Eye (tissue), 1 donor: Measurements from ENCODE around the gene RALB.
"Not testable (repeated sequence)": the region's sequence is repeated elsewhere in the genome, so short reads cannot be mapped to it uniquely, and the experiment has no call there.

Experiments
- DNase-seq: peaks from one replicate; pipeline ENCODE4 v3.0.0-alpha.2; 2015

Gene RALB

DNA sequence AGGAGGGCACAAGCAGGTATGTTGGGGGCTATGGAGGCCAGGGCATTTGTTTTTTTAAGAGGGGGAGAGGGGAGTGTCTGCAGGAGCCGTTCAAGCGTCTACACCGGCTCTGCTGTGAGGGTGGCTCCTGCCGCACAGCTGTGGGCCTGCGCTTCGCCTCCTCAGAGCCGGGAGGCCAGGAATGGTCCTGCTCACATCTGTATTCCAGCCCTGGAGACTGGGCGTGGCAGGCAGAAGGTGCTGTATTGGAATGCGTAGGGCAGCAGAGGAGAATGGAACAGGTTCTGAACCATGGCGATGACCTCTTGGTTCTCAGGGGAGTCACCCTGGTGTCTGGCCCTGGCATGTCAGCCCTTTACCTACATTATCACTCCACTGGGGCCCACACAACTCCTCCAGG is 66.5 kb downstream of the RALB start:
- no peak for DNase-seq

DNA sequence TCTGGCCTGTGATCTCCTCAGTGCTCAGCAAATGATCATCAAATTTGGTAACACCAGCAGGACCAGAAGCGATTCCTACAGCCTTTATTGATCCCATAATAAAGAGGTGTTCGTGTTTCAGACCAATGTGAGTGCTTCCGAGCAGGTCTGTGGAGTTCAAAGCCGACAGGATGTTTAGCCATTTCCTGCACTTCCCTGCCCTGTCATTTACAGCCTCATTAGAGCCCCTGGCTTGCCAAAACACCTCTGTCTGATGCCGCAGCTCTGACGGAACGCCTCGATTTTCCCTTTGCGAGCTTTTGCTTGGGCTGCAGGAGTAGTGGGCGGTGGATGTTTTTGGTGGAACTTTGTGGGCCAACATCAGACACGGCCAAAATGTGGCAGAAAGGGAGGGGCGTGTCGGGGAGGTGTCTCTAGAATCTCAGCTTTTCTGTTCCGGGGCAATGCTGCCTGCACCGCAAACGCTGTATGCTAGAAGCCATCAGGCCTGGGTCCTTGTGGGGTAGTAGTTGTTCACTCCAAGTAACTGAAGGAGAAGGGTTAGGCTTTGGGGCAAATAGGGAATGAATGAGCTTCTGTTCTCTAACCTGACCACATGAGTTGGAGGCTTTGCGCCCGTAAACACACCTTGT is 67.2 kb downstream of the RALB start:
- no peak for DNase-seq

DNA sequence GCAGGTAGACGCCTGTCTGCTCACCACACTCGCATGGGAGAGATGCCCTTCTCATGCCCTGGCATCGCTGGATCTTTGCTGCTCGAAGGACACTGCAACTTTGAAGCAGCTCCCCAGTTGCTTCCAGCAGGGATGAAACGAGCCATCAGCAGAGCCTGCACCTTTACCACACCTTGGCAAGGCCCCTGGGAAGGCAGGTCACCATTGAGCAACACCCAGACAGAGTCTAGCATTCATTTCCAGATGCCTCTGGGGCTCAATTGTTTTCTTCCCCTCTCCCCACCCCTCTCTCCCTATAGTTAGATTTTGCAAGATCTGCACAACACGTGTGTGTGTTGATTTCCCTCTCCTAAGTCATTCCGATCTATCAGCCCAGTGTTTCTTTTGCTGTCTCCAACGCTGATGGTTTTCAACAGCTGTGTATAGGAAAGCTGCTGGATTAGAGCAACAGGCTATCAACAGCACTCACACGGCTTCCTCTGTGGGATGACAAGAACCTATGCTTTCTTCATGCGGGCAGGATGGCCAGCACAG is 67.7 kb downstream of the RALB start:
- peak; percentile 30 for DNase-seq

DNA sequence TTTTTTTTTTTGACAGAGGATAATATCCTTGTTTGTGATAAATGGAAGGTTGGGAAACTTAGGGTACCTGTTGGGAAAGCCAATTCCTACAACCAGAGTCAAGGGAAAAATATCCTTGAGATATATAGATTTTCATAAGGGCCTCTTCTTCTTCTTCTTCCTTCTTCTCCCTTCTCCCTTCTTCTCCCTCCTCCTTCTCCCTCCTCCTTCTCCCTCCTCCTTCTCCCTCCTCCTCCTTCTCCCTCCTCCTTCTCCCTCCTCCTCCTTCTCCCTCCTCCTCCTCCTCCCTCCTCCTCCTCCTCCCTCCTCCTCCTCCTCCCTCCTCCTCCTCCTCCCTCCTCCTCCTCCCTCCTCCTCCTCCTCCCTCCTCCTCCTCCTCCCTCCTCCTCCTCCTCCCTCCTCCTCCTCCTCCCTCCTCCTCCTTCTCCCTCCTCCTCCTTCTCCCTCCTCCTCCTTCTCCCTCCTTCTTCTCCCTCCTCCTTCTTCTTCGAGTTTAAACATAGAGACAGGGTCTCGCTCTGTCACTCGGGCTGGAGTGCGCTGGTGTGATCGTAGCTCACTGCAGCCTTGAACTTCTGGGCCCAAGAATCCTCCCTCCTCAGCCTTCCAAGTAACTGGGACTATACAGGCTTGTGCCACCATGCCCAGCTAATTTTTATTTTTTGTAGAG is 68.4 kb downstream of the RALB start:
- not testable (repeated sequence) for DNase-seq

DNA sequence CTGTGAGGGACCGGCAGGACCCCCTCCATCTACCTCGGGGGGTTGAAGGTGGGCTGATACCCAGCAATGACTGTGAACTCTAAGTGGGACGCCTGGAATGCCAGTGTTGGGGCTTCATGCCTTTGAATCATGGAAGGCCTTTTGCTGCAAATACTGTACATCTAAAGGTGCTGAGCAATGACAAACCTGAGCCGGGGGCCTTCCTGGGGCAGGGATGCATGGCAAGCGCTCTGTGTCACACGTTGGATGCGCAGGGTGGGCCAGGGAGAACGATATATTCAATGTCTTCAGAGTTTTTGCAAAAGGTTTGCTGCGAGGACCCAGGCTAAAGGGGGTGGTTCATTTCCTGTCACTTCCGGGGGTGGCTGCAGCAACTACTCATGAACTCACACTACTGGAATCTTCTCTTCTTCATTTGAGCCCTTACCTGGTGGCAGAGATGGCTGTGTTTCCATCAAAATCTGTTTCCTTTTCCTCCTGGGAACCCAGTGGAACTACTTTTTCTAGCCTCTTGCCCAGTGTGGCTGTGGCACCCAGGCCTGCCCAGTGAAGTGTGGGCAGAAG is 69.2 kb downstream of the RALB start:
- DNase-seq = no peak

DNA sequence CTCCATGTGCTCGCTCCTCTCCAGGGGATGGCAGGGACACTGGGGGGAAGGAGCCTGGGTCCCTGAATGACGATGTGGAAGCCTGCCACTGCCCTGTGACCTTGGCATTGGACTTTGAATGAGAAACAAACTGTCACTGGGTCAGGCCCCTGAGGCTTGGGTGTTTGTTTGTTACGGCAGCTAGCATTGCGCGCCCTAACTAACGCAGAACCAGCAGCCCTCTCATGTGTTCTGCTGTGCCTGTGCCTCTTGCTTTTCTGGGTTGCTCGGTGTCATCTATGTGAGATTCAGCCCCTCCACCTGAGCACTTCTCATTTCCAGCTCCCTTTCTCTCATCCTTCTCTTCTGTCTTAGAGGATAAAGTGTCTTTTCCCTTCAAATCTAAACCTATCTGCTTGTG is 69.7 kb downstream of the RALB start:
- no peak for DNase-seq

DNA sequence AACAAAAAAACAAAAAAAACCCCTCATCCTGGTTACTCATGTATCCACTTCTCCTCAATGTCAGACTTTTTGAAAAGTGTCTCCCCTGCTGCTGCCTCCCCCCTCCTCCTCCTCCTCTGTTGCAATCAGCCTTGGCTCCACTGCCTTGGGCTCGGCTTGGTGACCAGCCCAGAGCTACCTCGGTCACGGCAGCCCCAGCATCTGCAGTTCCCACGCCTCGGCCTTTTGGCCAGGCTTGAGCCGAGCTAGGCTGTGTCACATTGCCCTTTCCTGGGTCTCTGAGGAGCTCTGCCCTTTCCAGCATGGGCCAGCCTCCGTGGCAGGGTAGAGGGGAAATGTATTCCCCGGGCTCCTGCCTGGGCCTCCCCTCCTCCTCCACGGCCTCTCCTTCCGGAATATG is 70.6 kb downstream of the RALB start:
- DNase-seq = no peak

DNA sequence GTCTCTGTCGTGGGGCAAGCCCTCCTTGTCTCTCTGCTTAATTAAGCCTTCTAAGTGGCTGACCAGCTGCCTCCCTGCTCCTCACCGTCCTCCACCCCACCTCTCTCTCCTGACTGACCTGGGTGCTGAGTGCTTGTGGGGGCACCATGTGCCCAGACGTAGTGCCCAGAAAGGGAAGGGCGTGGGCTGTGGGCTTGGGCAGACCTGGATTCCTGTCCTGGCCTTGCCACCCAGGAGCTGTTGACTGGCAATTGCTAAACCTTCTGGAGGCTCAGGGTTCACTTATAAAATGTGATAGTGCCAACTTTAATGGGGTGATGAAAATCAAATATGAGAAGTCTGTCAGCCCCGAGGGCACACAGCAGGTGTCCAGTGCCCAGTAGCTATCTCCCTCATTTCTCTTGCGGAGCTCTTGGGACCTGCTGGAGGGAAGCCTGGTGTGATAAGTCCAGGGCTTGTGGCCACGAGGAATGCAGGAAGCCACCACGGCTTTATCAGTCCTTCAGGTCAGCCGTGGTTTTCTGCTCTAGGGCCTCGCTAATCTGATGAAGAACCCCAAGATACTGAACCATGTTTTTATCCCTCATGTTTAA is 71.3 kb downstream of the RALB start:
- DNase-seq = no peak

DNA sequence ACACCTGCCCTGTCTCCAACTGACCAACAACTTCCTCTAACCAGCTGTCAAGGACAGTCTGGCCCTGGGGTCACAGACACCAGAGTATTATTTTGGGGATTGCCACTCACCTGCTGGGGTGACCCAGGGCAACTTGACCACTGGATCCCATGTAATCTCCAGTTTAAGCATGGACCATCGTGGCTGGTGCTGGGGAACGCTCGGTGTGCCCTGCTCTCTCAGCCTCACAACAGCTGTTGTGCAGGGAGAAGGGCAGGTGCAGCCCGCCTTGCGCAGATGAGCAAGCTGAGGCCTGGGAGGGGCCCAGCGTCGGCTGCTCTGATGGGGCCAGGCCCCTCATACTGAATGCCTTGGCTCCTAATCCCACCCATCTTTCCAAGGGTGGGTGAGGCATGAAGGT is 72.3 kb downstream of the RALB start:
- DNase-seq = no peak

DNA sequence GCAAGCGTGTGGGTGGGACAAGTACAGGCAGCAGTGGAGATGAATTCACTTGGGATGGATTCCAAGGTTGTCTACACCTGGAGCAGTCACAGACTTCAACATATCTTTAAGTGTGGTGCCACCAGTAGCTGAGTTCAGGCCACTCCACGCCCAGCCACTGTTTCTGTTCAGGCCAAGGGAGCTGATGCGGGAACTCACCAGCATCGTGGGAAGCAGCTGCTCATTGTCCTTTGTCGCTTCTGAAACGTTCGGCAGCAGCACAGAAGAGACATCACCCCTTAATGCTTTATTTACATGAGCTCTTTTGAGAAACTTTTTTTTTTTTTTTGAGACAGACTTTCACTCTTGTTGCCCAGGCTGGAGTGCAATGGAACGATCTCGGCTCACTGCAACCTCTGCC is 73.4 kb downstream of the RALB start:
- DNase-seq = no peak

DNA sequence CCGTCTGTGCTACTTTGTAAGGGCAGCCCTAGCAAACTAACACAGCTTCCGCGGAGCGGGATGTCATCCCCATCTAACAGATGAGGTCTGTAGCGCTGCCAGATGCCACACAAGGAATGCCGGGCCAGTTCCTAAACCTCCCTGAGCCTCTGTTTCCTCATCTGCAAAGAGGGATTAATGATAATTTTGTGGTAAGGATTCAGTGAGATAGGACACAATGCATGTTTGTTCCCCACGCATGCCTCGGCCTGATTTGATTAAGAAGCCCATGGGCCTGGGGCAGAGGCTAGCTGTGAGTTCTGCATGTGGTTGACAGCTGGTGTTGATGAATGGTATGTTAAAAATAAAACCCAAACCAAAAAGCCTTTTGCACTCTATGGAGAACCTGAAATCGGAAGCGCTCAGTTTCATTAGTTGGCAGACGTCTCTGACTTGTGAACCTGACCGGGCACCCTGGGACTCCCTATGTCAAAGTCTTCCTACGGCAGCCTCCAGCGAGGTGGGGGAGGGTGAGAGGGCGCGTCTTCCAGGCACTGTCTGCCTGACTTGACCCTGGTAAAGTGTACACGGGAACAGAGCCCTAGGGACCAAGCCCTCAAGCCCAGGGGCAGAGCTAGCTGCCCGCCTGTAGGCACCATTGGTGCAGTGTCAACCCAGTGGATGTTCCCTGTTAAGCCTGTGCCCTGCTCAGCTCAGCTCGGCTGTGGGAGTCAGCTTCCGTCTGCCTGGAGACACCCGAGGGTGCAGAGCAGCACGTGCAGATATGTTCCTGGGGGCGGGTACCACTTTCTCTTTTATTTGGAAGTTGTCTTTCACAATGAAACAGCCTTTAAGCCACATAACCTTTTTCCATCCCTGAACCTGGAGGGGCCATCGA is 78.5 kb downstream of the RALB start:
- DNase-seq = no peak

DNA sequence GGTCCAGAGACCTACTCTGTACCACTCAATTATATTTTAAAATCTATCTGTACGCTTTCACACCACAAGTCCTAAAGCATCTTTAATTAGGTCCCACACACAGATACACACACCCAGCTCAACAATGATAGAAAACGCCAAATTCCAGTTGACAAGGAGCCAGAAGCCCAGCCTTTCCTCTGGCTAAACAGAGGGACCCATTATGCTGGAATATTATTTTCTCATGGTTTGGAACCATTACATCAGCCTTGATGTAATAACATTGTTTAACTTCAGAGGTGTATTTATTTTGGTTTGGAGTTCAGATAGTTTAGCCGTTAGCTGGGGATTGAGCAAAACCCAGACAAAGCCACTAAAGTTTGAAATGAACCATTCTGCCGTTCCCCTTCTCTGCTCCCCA is 79.3 kb downstream of the RALB start:
- peak; percentile 39 for DNase-seq

DNA sequence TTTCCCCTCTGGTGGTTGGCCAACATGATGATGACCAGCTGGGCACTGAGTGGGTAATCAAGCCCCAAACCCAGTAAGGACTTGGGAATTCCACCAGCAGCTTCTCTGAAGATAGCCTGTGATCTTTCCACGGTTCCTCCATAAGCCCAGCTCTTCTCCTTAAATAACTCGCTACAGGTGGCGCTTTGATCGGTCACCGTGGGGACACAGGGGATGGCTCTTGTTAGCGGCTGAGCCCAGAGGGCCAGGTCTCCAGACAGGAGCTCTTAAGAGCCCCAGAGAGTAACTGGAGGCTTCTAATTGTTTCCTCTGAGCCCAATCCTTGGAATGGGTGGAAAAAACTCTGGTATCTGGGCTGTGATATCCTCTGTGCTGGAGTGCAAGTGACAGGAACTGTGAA is 79.7 kb downstream of the RALB start:
- DNase-seq = no peak

DNA sequence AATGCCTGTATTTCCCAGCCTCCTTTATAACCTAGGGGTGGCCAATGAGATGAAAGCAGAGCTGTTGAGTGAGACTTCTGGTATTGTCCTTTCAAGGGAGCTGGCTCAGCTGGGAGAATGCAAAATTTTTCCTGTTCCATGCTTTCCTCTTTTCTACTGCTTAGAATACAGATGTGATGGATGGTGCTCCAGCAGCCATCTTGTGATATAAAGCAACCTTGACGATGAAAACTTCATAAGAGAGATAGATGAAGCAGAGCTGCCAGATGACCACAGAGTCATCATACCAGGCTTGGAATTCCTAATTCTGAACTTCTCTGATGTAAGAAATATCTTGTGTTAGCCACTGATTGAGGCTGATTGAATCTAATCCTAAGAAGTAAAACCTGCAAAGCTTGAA is 81.4 kb downstream of the RALB start:
- DNase-seq = no peak

DNA sequence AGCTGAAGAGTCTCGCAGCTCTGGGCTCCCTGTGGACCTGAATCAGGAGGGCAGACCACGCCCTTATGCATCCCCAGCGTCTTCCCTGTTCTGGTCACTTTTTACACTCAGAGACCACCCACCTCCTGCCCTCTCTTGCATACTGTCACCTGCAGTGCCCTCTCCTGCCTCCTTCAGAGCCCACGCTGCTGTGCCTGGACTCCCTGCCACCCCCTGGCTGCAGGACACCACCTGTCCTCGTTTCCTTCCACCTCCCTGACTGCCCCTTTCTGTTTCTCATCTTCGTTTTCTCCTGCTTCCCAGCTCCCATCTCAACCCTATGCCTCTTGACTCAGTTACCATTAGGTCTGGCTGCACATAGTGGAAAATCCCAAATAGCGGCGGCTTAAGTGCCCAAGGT is 84.1 kb downstream of the RALB start:
- no peak for DNase-seq

DNA sequence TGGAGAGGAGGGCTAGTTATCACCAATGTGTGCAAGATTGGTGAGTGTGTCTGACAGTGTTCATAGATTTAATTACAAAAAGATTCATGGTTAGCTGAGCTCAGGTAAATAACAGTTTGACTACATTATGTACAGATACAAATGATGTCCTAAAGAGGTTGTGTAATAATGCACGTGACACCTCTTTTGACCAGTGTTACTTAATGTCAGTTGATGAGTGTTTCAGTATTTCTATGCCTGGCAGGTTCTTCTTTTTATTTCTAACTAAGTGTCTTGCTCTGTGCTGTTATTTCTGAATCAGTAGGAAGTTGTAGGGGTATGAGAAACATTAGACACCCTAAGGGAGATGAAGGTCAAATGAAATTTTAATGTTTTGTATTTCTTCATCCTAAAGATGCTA is 85.4 kb downstream of the RALB start:
- no peak for DNase-seq

DNA sequence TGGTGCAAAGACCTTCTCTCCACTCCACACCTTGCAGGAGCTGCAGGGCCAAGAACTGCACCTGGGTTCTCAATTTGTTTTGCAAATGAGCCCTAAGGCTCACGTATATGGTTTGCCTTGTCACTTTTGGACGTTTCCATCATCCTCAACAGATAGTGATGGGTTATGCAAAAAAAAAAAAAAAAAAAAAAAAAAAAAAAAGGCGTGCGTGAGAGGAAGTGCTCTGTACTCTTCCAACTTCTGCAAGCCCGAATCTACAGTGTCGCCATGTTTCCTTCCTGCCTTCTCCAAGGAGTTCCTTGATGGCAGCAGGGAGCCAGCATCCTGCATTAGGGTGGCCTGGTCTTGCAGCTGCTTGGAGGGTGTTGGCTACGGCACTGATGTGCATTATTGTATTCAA is 89.3 kb downstream of the RALB start:
- no peak for DNase-seq

DNA sequence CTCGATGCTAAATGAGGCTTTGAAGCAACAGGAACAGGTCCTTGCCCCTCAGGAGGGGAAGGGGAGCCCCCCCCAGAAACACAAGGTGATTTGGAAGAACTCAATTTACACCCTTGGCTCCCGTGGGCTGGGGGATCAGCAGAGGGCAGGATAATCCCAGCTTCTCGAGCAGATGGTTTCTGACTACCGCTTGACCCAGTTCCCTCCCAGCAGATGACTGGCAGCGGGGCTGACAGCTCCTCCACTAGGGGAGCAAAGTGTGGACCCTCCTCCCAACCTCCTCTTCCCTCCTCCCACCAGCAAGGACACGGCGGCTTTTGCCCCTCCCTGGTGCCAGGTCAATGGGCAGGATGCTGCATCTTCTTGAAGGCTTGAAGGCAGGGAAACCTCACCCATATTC is 89.8 kb downstream of the RALB start:
- DNase-seq = peak; percentile 68

DNA sequence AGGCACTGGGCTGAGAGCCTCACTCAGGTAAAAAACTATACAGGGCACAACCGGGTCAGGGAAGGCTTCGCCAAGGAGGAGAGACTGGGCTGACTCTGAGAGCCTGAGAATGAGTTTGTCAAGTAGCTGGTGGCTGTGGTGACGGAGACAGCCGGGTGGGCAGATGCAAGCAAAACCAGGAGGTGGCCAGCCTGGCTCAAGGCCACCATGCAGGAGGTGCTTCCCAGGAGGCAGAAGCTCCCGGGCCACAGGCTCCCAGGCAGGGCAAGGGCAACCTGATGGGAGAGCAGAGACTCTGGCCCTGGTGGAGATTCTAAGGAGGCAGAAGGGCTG is 90.4 kb downstream of the RALB start:
- DNase-seq = no peak

DNA sequence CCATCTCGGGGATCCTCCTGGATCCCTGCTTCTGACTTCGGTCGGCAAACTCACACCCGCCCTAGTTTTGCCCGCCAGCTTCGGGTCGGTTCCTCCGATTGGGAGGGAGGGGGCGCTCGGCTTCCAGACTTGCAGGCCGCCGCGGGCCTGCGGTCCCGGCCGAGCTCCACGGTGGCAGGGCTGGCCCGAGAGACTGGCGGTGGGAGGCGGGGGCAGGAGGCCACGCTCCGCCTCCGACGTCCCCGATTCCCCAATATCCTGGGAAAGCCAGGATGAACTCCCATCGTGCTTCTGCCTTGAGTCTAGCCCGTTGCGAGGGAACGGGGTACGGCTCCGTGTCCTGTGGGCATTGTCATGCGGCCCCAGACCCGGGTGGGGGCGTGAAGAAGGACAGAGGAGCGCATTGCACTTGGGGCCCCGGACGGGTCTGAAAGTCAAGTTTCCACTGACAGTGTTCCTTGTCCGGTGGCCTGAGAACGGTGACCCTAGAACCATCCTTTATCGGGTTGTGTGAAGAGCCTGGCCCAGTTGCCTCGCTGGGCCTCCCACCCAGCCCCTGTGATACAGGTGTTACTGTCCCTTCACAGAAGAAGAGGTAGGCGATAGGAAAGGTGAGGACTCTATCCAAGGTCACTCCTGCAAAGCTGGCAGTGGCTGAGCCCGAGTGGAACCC is 90.9 kb downstream of the RALB start:
- DNase-seq = peak; percentile 90
